IPS-18c (cell line): ENCODE measurements around the gene SH3PXD2B.
"Not testable (repeated sequence)": the region's sequence is repeated elsewhere in the genome, so short reads cannot be mapped to it uniquely, and the experiment has no call there.

Experiments
- H3K4me3 ChIP-seq: 2 replicates; pipeline ENCODE4 v1.7.0; 2013; ENCODE audit warnings: low read depth, mild to moderate bottlenecking, low read length, moderate library complexity; ENCODE audit not compliant: insufficient read depth
- H3K9me3 ChIP-seq: one replicate; pipeline ENCODE4 v1.6.1; 2013; ENCODE audit warnings: mild to moderate bottlenecking, low read length, moderate library complexity; ENCODE audit not compliant: control insufficient read depth, insufficient read depth

SH3PXD2B gene

DNA sequence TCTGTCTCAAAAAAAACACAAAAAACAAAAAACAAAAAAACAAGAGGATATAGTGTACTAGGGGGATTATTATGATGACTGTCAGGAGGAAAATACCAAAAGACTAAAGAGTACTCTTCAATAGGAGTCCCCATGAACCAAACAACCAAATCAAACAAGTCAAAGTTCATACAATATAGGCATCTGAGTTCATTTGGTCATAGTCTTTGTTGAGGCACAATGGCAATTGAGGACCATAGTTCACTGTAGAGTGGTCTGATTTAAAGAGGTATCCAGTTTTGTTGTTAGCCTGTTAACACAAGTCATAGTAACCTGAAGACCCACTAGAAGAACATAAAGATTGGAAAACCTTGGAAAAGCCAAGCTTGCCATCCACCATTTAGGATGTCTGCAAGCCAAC, 159.5 kb downstream of the SH3PXD2B start:
- no peaks in the 10 kb centered on the region for H3K9me3 ChIP-seq
- no peak overlapping the region for H3K4me3 ChIP-seq

DNA sequence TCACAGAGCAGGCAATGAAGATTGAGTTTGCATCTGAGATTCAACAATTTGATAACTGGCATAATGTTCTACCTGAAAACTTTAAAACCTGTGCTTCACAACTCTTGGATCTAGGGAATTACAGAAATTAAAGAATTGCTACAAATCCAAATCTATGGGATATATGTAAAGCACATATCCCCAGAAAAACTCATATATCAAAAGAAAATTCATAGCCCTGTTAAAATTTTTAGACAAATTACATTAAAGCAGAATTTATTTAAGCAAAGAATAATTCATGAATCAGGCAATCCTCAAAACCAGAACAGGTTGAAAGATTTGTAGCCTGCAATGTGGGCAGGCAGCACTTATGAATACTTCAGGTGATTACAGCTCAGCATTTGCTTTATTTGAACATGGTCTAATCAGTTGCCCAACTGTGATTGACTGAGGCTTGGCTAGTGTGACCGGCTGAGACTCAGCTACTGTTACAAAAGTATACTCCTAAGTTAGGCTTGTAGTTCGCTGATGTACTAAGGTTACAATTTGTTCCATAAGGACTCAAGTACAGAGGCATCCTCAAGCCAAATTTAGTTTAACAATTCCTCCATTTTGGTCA, 160.5 kb downstream of the SH3PXD2B start:
- H3K4me3 ChIP-seq, result no peak overlapping the region
- H3K9me3 ChIP-seq, result no peaks in the 10 kb centered on the region

DNA sequence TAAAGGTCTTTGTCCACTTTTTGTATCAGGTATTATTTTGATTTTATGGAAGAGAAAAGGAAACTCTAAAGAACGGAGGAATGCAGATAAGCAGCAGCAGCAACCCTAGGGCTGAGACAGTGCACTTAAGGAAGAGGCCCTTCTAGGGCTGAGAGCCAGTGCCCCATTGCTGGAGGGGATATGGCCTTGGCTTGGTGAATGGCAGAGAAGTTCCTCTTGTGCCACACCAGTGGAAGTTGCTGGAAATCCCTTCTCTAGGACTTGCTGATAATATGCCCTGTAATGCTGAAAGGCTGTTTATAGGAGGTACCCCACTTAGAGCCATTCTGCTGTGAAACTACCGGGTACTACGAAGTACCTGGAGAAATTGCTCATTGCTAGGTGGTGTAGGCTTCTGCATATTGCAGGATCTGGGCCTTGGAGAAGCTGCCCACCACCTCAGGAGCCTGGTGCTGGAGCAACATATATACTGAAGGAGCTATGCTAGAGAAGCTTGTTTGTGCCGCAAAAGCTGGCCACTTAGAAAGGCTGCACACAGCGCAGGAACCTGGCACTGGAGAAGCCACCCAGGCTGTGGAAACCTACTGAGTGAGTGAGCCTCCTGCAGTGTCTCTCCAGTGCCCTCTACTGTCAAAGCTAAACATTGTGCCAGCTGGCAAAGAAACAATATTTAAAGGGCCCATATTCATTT, 161.1 kb downstream of the SH3PXD2B start:
- H3K4me3 ChIP-seq, result no peak overlapping the region
- no peaks in the 10 kb centered on the region for H3K9me3 ChIP-seq

DNA sequence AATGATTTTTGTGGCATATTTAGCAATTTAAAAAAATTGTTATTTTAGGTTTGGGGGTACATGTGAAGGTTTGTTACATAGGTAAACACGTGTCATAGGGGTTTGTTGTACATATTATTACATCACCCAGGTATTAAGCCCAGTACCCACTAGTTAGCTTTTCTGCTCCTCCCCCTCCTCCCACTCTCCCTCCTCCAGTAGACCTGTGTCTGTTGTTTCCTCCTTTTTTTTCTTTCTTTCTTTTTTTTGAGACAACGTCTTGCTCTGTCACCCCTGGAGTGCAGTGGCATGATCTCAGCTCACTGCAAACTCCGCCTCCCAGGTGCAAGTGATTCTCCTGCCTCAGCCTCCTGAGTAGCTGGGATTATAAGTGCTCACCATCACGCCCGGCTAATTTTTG, 162.5 kb downstream of the SH3PXD2B start:
- H3K4me3 ChIP-seq, H3K9me3 ChIP-seq: not testable (repeated sequence)

DNA sequence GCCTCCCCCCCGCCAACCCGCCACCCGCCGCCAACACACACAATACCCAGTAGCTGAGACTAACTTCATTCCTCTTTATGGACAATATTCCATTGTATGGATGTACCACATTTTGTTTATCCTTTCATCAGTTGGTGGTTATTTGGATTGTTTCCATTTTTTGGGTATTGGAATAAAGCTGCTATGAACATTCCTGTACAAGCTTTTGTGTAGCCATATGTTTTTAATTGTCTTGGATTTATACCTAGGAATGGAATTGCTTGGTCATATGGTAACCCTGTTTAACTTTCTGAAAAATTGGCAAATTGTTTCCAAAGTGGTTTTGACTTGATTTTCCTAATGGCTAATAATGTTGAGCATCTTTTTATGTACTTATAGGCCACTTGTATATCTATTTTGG, 165.9 kb downstream of the SH3PXD2B start:
- Histone ChIP-seq H3K9me3 (no peaks in the 10 kb centered on the region), H3K4me3 (no peak overlapping the region)

DNA sequence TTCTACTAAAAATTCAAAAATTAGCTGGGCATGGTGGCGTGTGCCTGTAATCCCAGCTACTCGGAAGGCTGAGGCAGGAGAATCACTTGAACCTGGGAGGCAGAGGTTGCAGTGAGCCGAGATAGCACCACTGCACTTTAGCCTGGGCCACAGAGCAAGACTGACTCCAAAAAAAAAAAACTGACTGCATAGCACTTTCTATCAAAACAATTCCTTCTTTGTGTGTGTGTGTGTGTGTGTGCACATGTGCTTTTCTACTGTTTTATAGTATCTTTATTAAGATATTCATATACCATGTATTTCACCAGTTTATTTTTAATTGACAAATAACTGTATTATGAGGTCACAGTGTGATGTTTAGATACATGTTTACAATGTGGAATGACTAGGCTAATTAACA, 167.2 kb downstream of the SH3PXD2B start:
- not testable (repeated sequence) for H3K9me3 ChIP-seq, H3K4me3 ChIP-seq

DNA sequence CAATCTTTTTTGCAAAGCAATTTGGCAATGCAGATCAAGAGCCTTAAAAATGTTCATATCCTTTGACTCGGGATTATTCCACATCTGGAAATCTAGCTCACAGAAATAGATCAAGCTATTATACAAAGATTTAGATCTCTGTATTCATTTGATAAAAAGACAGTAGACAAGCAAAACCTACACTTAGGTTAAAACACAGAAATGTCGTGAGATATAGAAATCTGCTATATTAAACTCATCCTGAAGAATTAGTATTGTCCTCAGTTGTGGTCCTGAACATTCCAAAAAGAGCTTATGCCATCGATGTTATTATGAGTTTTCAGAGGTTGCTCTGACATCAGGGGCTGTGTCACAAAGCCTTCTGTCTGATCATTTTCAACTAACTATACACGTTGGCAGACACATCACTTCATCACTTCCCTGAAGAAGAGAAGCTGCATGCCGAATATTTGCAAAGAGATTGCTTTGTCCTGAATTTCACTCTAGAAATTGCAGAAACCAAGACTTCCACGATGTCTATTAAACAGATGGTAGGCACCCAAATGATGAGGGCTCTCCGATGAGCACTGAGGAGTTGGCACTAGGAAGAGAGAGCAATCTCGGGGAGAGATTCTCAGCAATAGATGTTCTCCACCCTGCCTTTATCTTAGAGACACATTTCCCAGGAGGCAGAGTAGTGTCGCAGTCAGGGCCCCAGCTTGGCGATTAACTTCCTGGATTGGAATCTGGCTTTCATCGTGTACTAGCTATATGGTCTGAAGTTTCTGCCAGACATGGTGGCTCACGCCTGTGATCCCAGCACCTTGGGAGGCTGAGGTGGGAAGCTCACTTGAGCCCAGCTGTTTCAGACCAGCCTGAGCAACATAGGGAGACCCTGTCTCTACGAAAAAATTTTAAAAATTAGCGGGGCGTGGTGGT, 168.8 kb downstream of the SH3PXD2B start:
- Histone ChIP-seq H3K4me3 (no peak overlapping the region), H3K9me3 (no peaks in the 10 kb centered on the region)

DNA sequence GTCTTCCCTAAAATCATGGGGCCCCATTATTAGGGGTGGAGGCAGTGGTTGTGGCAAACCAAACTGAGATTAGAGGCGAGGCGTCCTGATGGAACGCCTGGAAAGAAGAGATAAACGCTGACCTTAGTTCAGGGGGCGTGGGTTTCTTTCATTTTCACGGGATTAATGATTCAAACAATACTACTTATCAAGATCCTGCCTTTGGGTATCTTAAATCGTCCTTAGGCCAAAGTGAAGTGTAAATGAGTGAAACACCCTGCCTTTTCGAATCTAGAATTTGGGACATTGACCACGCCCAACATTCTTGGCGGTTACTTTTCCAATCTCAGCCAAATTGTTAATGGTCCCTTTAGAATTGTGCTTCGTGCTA, 169.7 kb downstream of the SH3PXD2B start:
- no peaks in the 10 kb centered on the region for H3K9me3 ChIP-seq
- peak overlapping the region; percentile 83 for H3K4me3 ChIP-seq

DNA sequence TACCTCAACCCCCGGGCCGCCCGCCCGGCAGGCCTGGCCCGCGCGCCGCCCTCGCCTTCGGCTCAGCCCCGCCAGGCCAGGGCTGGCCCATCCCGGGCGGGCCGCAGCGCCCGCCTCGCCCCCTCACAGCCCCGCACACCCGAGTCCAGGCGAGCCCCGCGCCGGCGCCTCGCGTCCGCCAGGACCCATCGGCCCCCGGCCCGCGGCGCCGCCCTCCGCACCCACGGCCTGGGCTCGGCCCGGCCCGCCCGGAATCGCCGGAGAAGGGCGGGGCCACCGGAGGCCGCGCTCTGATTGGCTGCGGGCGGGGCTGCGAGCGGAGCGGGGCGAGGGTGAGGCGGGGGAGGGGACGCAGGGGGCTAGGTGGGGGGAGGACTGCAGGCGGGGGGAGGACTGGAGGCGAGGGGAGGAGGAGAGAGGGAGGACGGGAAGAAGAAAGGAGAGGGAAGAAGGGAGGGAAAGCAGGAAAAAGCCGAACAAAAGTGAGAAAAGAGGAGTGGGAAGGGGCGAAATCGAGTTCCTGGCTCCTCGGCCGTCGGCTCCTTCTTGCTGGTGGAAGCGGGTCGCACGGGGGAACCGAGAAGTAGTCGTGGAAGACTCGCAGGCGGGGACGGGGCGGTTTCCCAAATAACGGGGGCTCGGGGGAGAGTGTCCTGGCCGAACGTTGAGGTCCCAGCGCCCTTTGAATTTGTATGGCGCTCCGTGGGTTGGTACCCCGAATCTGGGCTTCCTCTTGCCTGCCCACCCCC, 170.3 kb downstream of the SH3PXD2B start:
- no peaks in the 10 kb centered on the region for H3K9me3 ChIP-seq

DNA sequence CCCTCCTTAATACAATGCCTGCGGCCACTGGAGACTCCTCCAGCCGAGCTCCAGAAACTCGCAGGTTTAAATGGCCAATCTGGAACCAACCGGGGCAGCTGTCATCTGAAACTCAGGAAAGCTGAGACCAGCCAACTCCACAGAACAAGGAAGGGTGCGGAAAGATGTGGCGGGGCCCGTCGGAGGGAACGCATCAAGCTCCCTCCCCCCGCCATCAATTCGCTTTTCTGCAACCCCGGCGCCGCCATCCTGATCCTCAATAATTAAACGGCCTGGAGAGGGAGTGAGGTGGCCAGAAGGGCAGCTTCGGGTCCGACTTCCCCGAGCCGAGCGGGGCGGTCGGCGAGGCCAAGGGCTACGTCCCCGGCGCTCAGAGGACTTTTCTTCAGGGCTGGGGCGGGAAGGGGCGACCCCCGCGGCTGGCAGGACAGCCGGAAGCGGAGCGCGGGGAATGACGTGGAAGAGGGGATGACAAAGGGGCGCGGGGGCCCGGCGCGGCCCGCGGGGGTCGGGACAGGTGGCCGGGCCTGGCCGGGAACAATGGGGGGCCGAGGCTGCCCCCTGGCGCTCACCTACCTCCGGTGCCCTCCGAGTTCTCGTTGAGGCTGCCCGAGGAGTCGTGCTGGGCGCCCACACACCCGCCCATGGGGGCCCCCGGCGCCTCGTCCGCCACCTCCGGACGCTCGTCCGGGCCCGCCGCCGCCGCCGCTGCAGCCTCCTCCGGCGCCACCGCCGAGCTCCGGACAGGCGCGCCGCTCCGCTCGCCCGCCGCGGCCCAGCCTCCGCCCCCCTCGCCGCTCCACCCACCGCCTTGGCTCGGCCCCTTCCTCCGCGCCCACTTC, 171.1 kb downstream of the SH3PXD2B start, which contains the start of gene UBTD2:
TSS of gene UBTD2 (minus strand) at position 745 of the 842 bp plus-strand sequence. CDS start at position 646, 99 bp downstream.
- peak within 1 kb of the TSS; percentile 87 for H3K4me3 ChIP-seq
- H3K9me3 ChIP-seq, result no peaks in the 10 kb centered on the region

More for the DNA sequence above, 170.3 kb downstream of the SH3PXD2B start:
- peak overlapping the region; percentile 87 for H3K4me3 ChIP-seq

DNA sequence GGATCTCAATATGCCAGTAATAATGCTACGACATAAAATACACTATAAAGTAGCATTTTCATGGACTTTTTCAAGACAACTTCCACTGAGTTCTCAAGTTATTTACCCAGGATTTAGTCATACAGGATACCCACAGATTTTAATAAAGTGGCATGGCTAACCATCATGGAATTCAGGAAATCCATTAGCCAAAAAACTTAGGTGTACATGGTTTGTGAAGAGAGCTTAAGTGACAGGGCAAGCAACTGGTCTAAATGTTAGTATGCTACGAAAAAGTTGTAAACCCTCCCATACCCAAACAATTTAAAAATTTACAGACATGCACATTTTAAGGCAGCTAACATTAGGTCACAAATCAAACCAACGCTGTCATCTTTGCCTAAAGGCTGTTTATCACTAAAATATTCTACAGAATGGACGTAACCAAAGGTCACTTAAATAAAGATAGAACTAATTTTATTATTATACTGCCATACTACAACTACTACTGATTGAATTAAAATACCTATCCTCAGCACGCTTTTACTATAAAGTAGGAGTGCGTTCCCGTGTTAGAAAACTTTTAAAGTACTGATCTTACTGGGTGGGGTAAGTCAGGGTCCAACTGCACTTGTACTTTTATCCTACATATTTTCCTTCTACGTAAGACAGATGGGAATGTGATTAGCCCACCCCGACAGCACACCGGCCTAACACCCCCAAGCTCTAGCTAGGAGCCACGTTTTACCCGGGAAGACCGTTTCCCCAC, 171.9 kb downstream of the SH3PXD2B start:
- H3K9me3 ChIP-seq, result no peaks in the 10 kb centered on the region
- H3K4me3 ChIP-seq, result peak overlapping the region; percentile 87

DNA sequence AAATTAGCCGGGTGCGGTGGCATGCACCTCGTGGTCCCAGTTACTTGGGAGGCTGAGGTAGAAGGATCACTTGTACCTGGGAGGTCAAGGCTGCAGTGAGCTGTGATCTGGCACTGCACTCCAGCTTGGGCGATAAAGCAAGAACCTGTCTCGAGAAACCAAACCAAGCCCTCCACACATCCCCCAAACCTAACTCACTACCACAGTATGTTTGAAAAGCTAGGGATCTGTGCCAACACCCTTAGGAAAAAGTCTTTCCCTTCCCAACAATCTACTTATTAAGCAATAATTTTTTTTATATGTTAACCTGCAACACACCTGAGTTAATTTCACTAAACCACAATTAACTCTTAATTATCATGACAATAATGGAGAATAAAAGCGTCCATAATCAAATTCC, 173.0 kb downstream of the SH3PXD2B start:
- Histone ChIP-seq H3K4me3 (peak overlapping the region; percentile 26; the same call in 1 of the 2 replicates), H3K9me3 (no peaks in the 10 kb centered on the region)

DNA sequence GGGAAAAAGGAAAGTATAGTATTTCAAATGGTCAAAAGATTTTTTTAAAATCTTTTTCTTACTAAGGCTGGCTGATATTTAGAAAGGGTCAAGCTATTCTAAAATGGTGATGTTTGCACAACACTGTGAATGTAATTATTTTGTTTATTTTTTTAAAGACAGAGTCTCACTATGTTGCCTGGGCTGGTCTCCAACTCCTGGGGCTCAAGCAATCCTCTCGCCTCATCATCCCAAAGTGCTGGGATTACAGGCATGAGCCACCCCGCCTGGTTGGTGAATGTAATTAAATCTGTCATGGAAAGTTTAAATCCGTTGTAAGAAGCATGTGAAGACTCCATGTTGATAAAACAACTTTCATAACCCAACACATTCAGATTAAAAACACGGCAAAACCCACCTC, 173.4 kb downstream of the SH3PXD2B start:
- Histone ChIP-seq H3K9me3 (no peaks in the 10 kb centered on the region), H3K4me3 (no peak overlapping the region)

DNA sequence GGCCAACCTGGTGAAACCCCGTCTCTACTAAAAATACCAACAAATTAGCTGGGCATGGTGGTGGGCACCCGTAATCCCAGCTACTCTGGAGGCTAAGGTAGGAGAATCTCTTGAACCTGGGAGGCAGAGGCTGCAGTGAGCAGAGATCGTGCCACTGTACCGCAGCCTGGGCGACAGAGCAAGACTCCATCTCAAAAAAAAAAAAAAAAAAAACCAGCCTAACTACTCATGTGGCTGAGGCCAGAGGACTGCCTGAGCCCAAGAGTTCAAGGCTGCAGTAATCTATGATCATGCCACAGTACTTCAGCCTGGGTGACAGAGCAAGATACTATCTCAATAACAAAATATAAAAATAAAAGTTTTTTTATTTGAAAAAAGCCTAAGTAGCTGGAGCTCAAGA, 174.0 kb downstream of the SH3PXD2B start:
- Histone ChIP-seq H3K9me3 (no peaks in the 10 kb centered on the region), H3K4me3 (no peak overlapping the region)

DNA sequence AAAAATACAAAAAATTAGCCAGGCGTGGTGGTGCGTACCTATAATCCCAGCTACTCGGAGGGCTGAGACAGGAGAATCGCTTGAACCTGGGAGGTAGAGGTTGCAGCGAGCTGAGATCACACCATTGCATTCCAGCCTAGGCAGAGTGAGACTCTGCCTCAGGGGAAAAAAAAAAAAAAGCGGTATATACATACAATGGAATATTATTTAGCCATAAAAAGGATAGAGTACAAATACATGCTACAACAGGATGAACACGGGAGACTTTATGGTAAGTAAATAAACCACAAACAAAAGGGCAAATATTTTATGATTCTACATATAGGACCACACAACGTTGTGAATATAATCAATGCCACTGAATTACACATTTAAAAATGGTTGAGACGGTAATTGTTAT, 176.0 kb downstream of the SH3PXD2B start:
- Histone ChIP-seq H3K9me3 (no peaks in the 10 kb centered on the region), H3K4me3 (no peak overlapping the region)

DNA sequence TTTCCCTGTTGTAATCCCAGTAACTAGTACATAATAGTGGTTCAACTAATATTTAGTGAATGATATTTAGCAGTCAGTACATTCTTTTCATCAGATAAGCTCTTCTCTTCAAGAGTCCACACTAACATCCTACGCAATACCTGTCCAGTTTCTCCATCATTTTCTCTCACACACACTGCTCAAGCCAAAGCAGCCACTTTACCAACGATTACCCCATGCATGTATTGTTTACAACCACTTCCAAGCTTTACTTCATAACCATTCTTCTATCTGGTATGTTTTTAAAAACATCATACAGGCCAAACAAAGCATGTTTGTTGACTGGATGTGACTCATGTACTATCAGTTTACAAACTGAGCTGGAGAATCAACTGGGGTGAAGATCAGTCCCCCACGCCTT, 178.1 kb downstream of the SH3PXD2B start:
- no peak overlapping the region for H3K4me3 ChIP-seq
- H3K9me3 ChIP-seq, result no peaks in the 10 kb centered on the region
